Stimulated activated naive CD4-positive, alpha-beta T cell treated with Interleukin-2 at 50 U/mL for 16 hours (primary cell): Measurements from ENCODE around the gene COBLL1.
"Not testable (repeated sequence)": the region's sequence is repeated elsewhere in the genome, so short reads cannot be mapped to it uniquely, and the experiment has no call there.

ENCODE experiments used
- DNase-seq: peaks from one replicate; lab custom pipeline; 2025; lab: John Stamatoyannopoulos, UW

The COBLL1 gene

GRCh38 chr2:164859906-164860693 is 18.5 kb upstream of the COBLL1 start:
- not testable (repeated sequence) for DNase-seq

- DNase-seq, result no peak
Measured at GRCh38 chr2:164859251-164859818, 17.7 kb upstream of the COBLL1 start.

GRCh38 chr2:164852086-164852485 is 10.5 kb upstream of the COBLL1 start:
- no peak for DNase-seq

GRCh38 chr2:164850235-164850634 is 8.6 kb upstream of the COBLL1 start:
- no peak for DNase-seq

- no peak for DNase-seq
Measured at GRCh38 chr2:164849506-164849905, 7.9 kb upstream of the COBLL1 start.

GRCh38 chr2:164847981-164848741 is 6.5 kb upstream of the COBLL1 start:
- DNase-seq, result no peak

- DNase-seq, result no peak
Measured at GRCh38 chr2:164847291-164847690, 5.7 kb upstream of the COBLL1 start.

- DNase-seq, result no peak
Measured at GRCh38 chr2:164846276-164846675, 4.7 kb upstream of the COBLL1 start.

GRCh38 chr2:164843346-164843911 is 1.8 kb upstream of the COBLL1 start:
- DNase-seq, result no peak

GRCh38 chr2:164842624-164842966 is 972 bp upstream of the COBLL1 start:
- DNase-seq, result no peak

GRCh38 chr2:164840930-164841718 is 499 bp downstream of the COBLL1 start:
- DNase-seq, result no peak

- DNase-seq, result no peak
Measured at GRCh38 chr2:164840458-164840929, 1.1 kb downstream of the COBLL1 start.

GRCh38 chr2:164839914-164840457 is 1.6 kb downstream of the COBLL1 start:
- DNase-seq, result no peak

GRCh38 chr2:164837807-164838206 is 3.8 kb downstream of the COBLL1 start:
- DNase-seq, result no peak

- no peak for DNase-seq
Measured at GRCh38 chr2:164836907-164837306, 4.7 kb downstream of the COBLL1 start.

- DNase-seq, result no peak
Measured at GRCh38 chr2:164835302-164835701, 6.3 kb downstream of the COBLL1 start.

GRCh38 chr2:164831887-164832286 is 9.7 kb downstream of the COBLL1 start:
- no peak for DNase-seq

GRCh38 chr2:164831180-164831579 is 10.4 kb downstream of the COBLL1 start:
- no peak for DNase-seq

- DNase-seq, result no peak
Measured at GRCh38 chr2:164826293-164827243, 15.1 kb downstream of the COBLL1 start.

GRCh38 chr2:164824872-164825271 is 16.8 kb downstream of the COBLL1 start:
- DNase-seq, result no peak
